GM12878 (cell line): Measurements from ENCODE around the gene LRIT3. TPM values are rescaled to one million over a fixed set of nuclear protein-coding genes. Genes with fewer than 3 reads are reported as not detected.

Experiments used
- ATAC-seq: fragments of 200-7000 bp; cut with Tn5 transposase; 3 replicates; pipeline ENCODE4 v1.9.1; 2020; ENCODE audit warnings: mild to moderate bottlenecking, moderate library complexity
- BruUV-seq: library from RNA; stranded (reverse); fragments of 400-500 nt; replicated peaks from 2 replicates; lab custom pipeline; 2021; lab: Mats Ljungman, UMichigan
- CTCF ChIA-PET: fragments of 300-600 bp; sonication (Branson Sonifier 250); formaldehyde crosslinking; extraction: SDS; loops from one replicate; lab custom pipeline; 2021; ENCODE audit warnings: inconsistent platforms; lab: Yijun Ruan, JAX
- POLR2A ChIA-PET: fragments of 350-600 bp; formaldehyde crosslinking; extraction: SDS; loops from one replicate; lab custom pipeline; 2021; ENCODE audit warnings: inconsistent platforms; lab: Charles Lee
- RAD21 ChIA-PET: fragments of 300-600 bp; sonication (Branson Sonifier 250); formaldehyde crosslinking; loops from one replicate; lab custom pipeline; 2023; ENCODE audit warnings: antibody characterized with exemption; ENCODE audit not compliant: unreplicated experiment; lab: Charles Lee
- SMC1A ChIA-PET: fragments of 300-600 bp; sonication (Branson Sonifier 250); formaldehyde crosslinking; loops from one replicate; lab custom pipeline; 2023; ENCODE audit not compliant: unreplicated experiment, uncharacterized antibody; lab: Charles Lee
- DNase-seq: peaks from one replicate; pipeline ENCODE4 v3.0.0-alpha.2; 2011; ENCODE audit warnings: low read depth, low spot score
- FAIRE-seq: peaks from 3 replicates; lab custom pipeline; 2011; peaks lifted over from hg19 to GRCh38; lab: Jason Lieb, UNC
- H2AFZ ChIP-seq: 2 replicates; pipeline ENCODE4 v1.6.0; 2011; ENCODE audit warnings: low read depth, low read length, control low read depth; ENCODE audit not compliant: control insufficient read depth
- H3K27ac ChIP-seq: 2 replicates; pipeline ENCODE4 v1.5.1; 2011; ENCODE audit warnings: control low read depth; ENCODE audit not compliant: control insufficient read depth, insufficient read depth
- H3K27me3 ChIP-seq, 2 experiments: replicated peaks in 1 of 2; 2 replicates each; pipeline versions ENCODE4 v1.6.0 to v1.6.1; 2011; ENCODE audit warnings: low read length in 1 of 2; ENCODE audit not compliant: control insufficient read depth in 2 of 2, insufficient read depth in 2 of 2
- H3K36me3 ChIP-seq, 2 experiments: 2 replicates each; pipeline ENCODE4 v1.5.1; 2011; ENCODE audit warnings: low read length in 1 of 2; ENCODE audit not compliant: control insufficient read depth in 2 of 2, insufficient read depth in 2 of 2
- H3K4me1 ChIP-seq: 2 replicates; pipeline ENCODE4 v1.6.1; 2011; ENCODE audit warnings: mild to moderate bottlenecking, low read length, moderate library complexity, mixed read lengths; ENCODE audit not compliant: control insufficient read depth, insufficient read depth
- H3K4me2 ChIP-seq: 2 replicates; pipeline ENCODE4 v1.6.0; 2011; ENCODE audit warnings: control low read depth; ENCODE audit not compliant: control insufficient read depth, insufficient read depth
- H3K4me3 ChIP-seq: fragments of 200-600 bp; sonication (generic); 2 replicates; pipeline ENCODE4 v1.5.1; 2016
- H3K79me2 ChIP-seq: 2 replicates; pipeline ENCODE4 v1.6.0; 2011; ENCODE audit warnings: low read length; ENCODE audit not compliant: control insufficient read depth, insufficient read depth
- H3K9ac ChIP-seq: 2 replicates; pipeline ENCODE4 v1.8.0; 2011; ENCODE audit warnings: low read length, control low read depth, mixed read lengths; ENCODE audit not compliant: control insufficient read depth, insufficient read depth
- H3K9me3 ChIP-seq: replicated peaks from 3 replicates; pipeline ENCODE4 v1.5.1; 2011; ENCODE audit warnings: mild to moderate bottlenecking, low read length; ENCODE audit not compliant: control insufficient read depth, insufficient read depth
- H4K20me1 ChIP-seq: 2 replicates; pipeline ENCODE4 v1.6.0; 2011; ENCODE audit not compliant: control insufficient read depth, insufficient read depth
- NKRF ChIP-seq: fragments of 450-650 bp; conservative IDR thresholded peaks from 2 replicates; pipeline ENCODE4 v1.6.1; 2017; ENCODE audit warnings: mild to moderate bottlenecking, moderate library complexity
- ZNF687 ChIP-seq: fragments of 450-650 bp; IDR thresholded peaks from 2 replicates; pipeline ENCODE4 v1.6.1; 2017; ENCODE audit warnings: mild to moderate bottlenecking, moderate library complexity
- WGBS: methylation state at CpG from one replicate; pipeline ENCODE4 v1.1.6; 2016; ENCODE audit warnings: low lambda C conversion rate; ENCODE audit not compliant: insufficient replicate concordance, insufficient coverage; ENCODE audit errors: missing lambda C conversion rate; 5-methylcytosine and 5-hydroxymethylcytosine counted together
- in situ Hi-C: fragments of 300-500 bp; cut with MboI; formaldehyde crosslinking; loops from 9 replicates; pipeline ENCODE4 v1.14.3; 2018; ENCODE audit warnings: mixed read lengths
- intact Hi-C: fragments of 100-400 bp; cut with micrococcal nuclease; formaldehyde crosslinking; loops from one replicate; pipeline ENCODE4 v1.14.2; 2022; ENCODE audit not compliant: unreplicated experiment
- polyA plus RNA-seq, 11 experiments: library from polyadenylated mRNA; depleted of rRNA in 4 of 11; unstranded in 6 of 11; stranded (reverse) in 5 of 11; fragments of >200 nt; fragmentation: Nextera tagmentation in 4 of 11; fragmentation: Illumina TruSeq in 1 of 11; extraction: Ambion mirVana in 4 of 11; extraction: Trizol in 1 of 11; gene quantifications; 1 replicate in 1 of 11; 2 replicates in 10 of 11; pipeline versions ENCODE4 v1.2.1 to v1.2.3, GENCODE V29; 2011 to 2016; ENCODE audit warnings: inconsistent platforms in 2 of 11, missing spikeins in 2 of 11, low read depth in 1 of 11
- total RNA-seq, 4 experiments: library from RNA; depleted of rRNA in 3 of 4; stranded (reverse); fragments of >200 nt in 3 of 4; fragmentation: Illumina TruSeq in 1 of 4; extraction: Trizol in 1 of 4; gene quantifications; 2 replicates each; pipeline versions ENCODE4 v1.2.1 to v1.2.3, GENCODE V29; 2013 to 2021

Gene LRIT3
- total and polyA plus RNA-seq, 10 of the 15 experiments (the other 5 are each of a cell fraction or from before 2014, with no cell fraction given) = 0.04 to 0.20 (median 0.10) TPM; not detected in 6

- 0% methylated on average over 19 of the region's 19 CpGs for WGBS
- Histone ChIP-seq H3K4me2 (peak overlapping the region; percentile 80), H3K9ac (peak overlapping the region; percentile 89), H3K9me3 (no peaks in the 10 kb centered on the region), H2AFZ (peak overlapping the region; percentile 97), H4K20me1 (no peaks in the 10 kb centered on the region), H3K27me3 (no peaks in the 10 kb centered on the region), H3K36me3 (peaks cover 0 to 2% of the 10 kb centered on the region in 2 experiments; a peak in 3 of 4 replicates), H3K27ac (peak overlapping the region; percentile 91), H3K79me2 (peaks cover 27% of the 10 kb centered on the region), H3K4me1 (no peaks in the 10 kb centered on the region), H3K4me3 (peak overlapping the region; percentile 96)
- intact Hi-C loops = loop anchor here (5.0 to 10.0 kb wide), 3 partner anchors 176 to 379 kb away; partner anchors contain the start of genes ELOVL6 and MCUB
- POLR2A ChIA-PET = no interaction called here
- 0 out of 2 replicates have a peak, but pooled peaks have one; percentile 14 for TF ChIP-seq NKRF
- no peak for TF ChIP-seq ZNF687
- FAIRE-seq (no peak), DNase-seq (no peak), ATAC-seq (peak; percentile 35)
- no TSS peak for BruUV-seq
- RAD21 ChIA-PET = interaction anchor here (0.6 kb wide), 1 partner anchor 132 kb away, joined by 3 read pairs; no protein-coding TSS in a partner anchor
- in situ Hi-C loops = no loop called here
- CTCF ChIA-PET = interaction anchor here (0.5 to 2.3 kb wide), 4 partner anchors 11 to 1822 kb away, joined by 3 to 10 read pairs (median 6); partner anchors contain the start of genes RRH and SEC24B
- SMC1A ChIA-PET = interaction anchor here (1.3 kb wide), 2 partner anchors 10 to 388 kb away, joined by 3 read pairs; no protein-coding TSS in a partner anchor
Measured at GRCh38 chr4:109816082-109816442, 31.8 kb upstream of the LRIT3 start.
